Adipocyte (in vitro differentiated cells): Measurements from ENCODE around the gene ADIPOR2.

ENCODE experiments used
- DNase-seq: peaks from one replicate; pipeline ENCODE4 v3.0.0-alpha.2; 2015; ENCODE audit warnings: low read depth
- H3K27me3 ChIP-seq: replicated peaks from 2 replicates; pipeline ENCODE4 v1.7.0; 2013; ENCODE audit warnings: mild to moderate bottlenecking, low read length, moderate library complexity; ENCODE audit not compliant: control insufficient read depth, insufficient read depth
- H3K36me3 ChIP-seq: 2 replicates; pipeline ENCODE4 v1.7.0; 2013; ENCODE audit warnings: low read length, mild to moderate bottlenecking, moderate library complexity; ENCODE audit not compliant: control insufficient read depth, insufficient read depth, severe bottlenecking
- H3K4me1 ChIP-seq: 2 replicates; pipeline ENCODE4 v1.7.0; 2013; ENCODE audit warnings: mild to moderate bottlenecking, low read length, moderate library complexity; ENCODE audit not compliant: control insufficient read depth, insufficient read depth
- H3K4me3 ChIP-seq: 2 replicates; pipeline ENCODE4 v1.7.0; 2013; ENCODE audit warnings: mild to moderate bottlenecking, low read length, moderate library complexity
- H3K9ac ChIP-seq: 2 replicates; pipeline ENCODE4 v1.7.0; 2013; ENCODE audit warnings: mild to moderate bottlenecking, low read length, moderate library complexity
- H3K9me3 ChIP-seq: 2 replicates; pipeline ENCODE4 v1.7.0; 2013; ENCODE audit warnings: mild to moderate bottlenecking, low read length, moderate library complexity; ENCODE audit not compliant: control insufficient read depth

The ADIPOR2 gene

GRCh38 chr12:1806301-1807086 is 115.6 kb downstream of the ADIPOR2 start:
- no peaks in the 10 kb centered on the region for H3K36me3 ChIP-seq
- H3K4me3 ChIP-seq: no peak overlapping the region
- H3K9me3 ChIP-seq: no peaks in the 10 kb centered on the region
- no peak overlapping the region for H3K9ac ChIP-seq
- H3K27me3 ChIP-seq: no peaks in the 10 kb centered on the region
- no peak for DNase-seq
- H3K4me1 ChIP-seq: peaks cover 16% of the 10 kb centered on the region

GRCh38 chr12:1807087-1807860 is 116.4 kb downstream of the ADIPOR2 start:
- DNase-seq: no peak

DNA sequence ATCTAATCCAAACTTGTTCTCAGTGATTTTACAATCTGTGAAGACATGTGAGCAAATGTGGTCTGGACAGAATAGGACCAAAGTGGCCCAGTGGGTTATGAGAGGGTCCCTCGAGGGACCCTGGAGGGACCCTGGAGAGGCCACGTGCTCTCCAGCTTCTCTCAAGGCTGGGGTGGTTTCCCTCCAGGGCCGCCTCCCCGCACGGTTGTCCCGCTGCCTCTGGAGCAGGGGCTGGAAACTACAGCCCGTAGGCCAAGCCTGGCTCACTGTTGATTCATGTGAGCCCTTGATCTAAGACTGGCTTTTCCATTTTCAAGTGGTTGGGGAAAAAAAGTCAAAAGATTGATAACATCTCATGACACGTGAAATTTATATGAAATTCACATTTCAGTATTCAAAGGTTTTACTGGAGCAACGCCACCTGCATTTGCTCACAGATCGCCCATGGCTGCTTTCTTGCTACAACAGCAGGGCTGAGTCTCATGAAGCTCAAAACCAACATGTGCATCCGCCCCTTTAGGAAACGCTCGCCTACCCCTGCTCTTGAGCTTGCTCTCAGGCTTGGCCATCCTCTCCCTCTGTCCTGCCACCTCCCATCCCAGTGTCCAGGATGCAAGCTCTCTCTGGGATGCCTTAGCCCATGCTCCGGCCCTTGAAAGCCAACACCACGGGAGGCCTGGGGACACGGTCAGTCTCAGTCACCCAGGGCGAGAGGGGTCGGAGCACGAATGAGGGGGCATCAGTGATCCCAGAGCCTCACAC is 117.3 kb downstream of the ADIPOR2 start:
- Histone ChIP-seq H3K9ac (no peak overlapping the region), H3K27me3 (no peaks in the 10 kb centered on the region), H3K36me3 (no peaks in the 10 kb centered on the region), H3K9me3 (no peaks in the 10 kb centered on the region), H3K4me1 (peaks cover 20% of the 10 kb centered on the region), H3K4me3 (no peak overlapping the region)
- no peak for DNase-seq

More at GRCh38 chr12:1807087-1807860, 116.4 kb downstream of the ADIPOR2 start:
- peaks cover 14% of the 10 kb centered on the region for H3K4me1 ChIP-seq
- H3K27me3 ChIP-seq: no peaks in the 10 kb centered on the region
- H3K36me3 ChIP-seq: no peaks in the 10 kb centered on the region
- no peak overlapping the region for H3K9ac ChIP-seq
- H3K9me3 ChIP-seq: no peaks in the 10 kb centered on the region
- no peak overlapping the region for H3K4me3 ChIP-seq

DNA sequence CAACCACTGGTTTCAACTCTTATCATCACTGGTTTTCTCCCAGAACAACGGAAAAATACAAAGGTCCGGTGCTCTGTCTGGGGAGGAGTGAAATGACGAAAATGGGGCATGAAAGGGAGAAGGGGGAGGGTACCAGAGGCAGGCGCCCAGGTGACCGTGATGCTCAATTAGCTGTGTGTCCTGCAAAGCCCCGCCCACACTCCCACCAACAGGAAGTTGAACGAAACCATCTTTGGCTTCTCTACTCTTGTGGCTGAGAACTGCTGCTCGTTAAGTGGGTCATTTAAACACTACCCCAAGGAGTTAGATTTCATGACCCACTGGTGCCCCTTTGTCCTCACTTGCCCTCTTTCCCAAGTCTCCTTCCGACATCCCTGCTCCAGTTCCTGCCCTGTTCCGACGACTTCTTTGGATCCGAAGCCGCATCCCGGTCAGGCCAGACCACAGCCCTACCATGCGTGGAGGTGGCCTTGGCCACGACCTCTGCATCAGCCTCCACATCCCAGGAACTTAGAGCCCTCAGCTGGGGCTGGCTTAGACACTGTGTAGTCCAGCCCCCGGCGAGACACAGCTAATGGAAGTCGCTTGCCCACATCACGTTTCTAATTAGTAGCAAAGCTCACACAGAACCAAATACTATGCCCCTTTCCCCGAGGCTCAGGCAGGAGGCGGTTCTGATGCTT is 118.1 kb downstream of the ADIPOR2 start:
- Histone ChIP-seq H3K9me3 (no peaks in the 10 kb centered on the region), H3K36me3 (no peaks in the 10 kb centered on the region), H3K4me3 (no peak overlapping the region), H3K9ac (no peak overlapping the region), H3K4me1 (peaks cover 27% of the 10 kb centered on the region), H3K27me3 (no peaks in the 10 kb centered on the region)
- no peak for DNase-seq

- DNase-seq: no peak
- H3K4me1 ChIP-seq: peaks cover 28% of the 10 kb centered on the region
- H3K9ac ChIP-seq: no peak overlapping the region
- no peaks in the 10 kb centered on the region for H3K9me3 ChIP-seq
- no peaks in the 10 kb centered on the region for H3K36me3 ChIP-seq
- H3K4me3 ChIP-seq: no peak overlapping the region
- no peaks in the 10 kb centered on the region for H3K27me3 ChIP-seq
These were observed 118.8 kb downstream of the ADIPOR2 start for GRCh38 chr12:1809591-1810190.

- Histone ChIP-seq H3K4me1 (peaks cover 26% of the 10 kb centered on the region), H3K36me3 (no peaks in the 10 kb centered on the region), H3K4me3 (no peak overlapping the region), H3K9ac (no peak overlapping the region), H3K27me3 (peaks cover 6% of the 10 kb centered on the region), H3K9me3 (no peaks in the 10 kb centered on the region)
- DNase-seq: no peak
These were observed 119.5 kb downstream of the ADIPOR2 start for GRCh38 chr12:1810201-1810930.

DNA sequence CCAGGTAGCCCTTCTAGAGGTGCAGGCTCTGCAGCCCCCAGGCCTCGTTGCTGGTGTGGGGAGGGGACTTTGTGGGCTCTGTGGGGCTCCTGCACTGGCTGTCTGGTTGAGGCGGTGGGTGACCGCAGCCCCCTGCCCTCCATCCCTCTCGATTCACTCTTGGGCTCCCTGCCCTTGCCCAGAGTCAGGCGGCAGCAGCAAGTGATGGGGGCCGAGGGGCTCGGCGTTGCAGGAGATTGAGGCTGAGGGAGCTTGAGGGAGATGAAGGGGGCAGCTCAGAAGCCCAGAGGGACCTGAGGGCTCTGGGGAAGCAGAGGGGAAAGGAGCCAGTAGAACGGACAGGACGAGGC is 120.0 kb downstream of the ADIPOR2 start:
- peaks cover 10% of the 10 kb centered on the region for H3K27me3 ChIP-seq
- H3K4me3 ChIP-seq: no peak overlapping the region
- DNase-seq: no peak
- no peak overlapping the region for H3K9ac ChIP-seq
- no peaks in the 10 kb centered on the region for H3K9me3 ChIP-seq
- H3K4me1 ChIP-seq: peaks cover 23% of the 10 kb centered on the region
- H3K36me3 ChIP-seq: no peaks in the 10 kb centered on the region

DNA sequence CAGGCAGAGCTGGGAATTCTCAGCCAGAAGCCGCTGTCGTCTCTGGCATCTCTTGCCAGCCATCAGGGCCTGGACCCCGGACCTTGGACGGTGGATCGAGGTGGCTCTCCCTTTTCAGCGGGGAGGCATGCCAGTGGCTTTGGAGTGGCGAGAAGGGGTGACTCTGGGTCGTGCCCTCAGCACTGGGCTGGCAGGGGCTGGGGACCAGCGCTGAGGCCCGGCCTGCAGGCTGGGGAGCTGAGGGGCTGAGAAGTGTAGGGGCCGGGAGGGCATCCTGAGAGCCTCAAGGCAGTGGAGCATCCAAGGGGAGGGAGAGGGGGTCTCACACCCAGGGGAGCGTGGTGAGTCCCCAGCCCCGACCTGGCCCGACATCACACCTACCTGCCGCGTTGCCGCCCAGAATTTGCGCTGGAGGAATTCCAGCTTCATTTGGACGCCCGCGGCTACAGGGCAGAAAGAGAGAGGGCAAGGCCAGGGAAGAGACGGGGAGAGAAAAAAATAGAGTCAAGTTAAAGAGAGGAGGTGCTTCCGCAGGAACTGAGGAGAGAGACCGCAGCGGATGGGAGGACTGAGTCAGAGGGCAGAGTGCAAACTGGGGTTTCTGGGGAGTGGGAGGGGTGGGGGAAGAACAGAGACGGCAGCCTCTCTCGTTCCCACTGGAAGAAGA is 120.5 kb downstream of the ADIPOR2 start:
- no peak for DNase-seq
- no peak overlapping the region for H3K9ac ChIP-seq
- peaks cover 16% of the 10 kb centered on the region for H3K27me3 ChIP-seq
- no peaks in the 10 kb centered on the region for H3K36me3 ChIP-seq
- H3K9me3 ChIP-seq: no peaks in the 10 kb centered on the region
- H3K4me3 ChIP-seq: no peak overlapping the region
- H3K4me1 ChIP-seq: peaks cover 18% of the 10 kb centered on the region

DNA sequence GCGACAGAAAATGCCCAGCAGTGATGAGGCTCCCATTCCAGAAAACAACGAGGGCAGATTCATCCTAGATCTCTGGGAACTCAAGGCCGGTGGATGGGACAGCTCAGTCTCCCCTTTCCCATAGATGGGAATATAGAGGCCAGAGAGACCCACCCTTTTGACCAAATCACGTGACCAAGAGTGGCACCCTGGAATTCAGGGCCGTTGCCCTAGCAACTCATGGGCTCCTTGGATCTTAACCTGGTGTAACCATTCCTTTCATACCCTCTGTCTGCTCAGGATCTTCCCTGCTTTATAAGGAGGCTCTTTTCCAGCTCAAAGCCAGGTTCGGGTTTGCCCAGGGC is 121.0 kb downstream of the ADIPOR2 start:
- H3K36me3 ChIP-seq: no peaks in the 10 kb centered on the region
- H3K9me3 ChIP-seq: no peaks in the 10 kb centered on the region
- H3K4me1 ChIP-seq: peaks cover 16% of the 10 kb centered on the region
- no peak for DNase-seq
- peaks cover 21% of the 10 kb centered on the region for H3K27me3 ChIP-seq
- H3K9ac ChIP-seq: no peak overlapping the region
- H3K4me3 ChIP-seq: no peak overlapping the region
